HG03039 (cell line): Measurements from ENCODE around the gene AMPD3.

Source experiments
- ATAC-seq: cut with Tn5 transposase; IDR thresholded peaks from one replicate; pipeline ENCODE4 v1.9.1; 2021; ENCODE audit warnings: mild to moderate bottlenecking, moderate library complexity; ENCODE audit not compliant: unreplicated experiment

AMPD3 gene

GRCh38 chr11:10486161-10486840 is 31.2 kb downstream of the AMPD3 start:
- ATAC-seq = no peak

DNA sequence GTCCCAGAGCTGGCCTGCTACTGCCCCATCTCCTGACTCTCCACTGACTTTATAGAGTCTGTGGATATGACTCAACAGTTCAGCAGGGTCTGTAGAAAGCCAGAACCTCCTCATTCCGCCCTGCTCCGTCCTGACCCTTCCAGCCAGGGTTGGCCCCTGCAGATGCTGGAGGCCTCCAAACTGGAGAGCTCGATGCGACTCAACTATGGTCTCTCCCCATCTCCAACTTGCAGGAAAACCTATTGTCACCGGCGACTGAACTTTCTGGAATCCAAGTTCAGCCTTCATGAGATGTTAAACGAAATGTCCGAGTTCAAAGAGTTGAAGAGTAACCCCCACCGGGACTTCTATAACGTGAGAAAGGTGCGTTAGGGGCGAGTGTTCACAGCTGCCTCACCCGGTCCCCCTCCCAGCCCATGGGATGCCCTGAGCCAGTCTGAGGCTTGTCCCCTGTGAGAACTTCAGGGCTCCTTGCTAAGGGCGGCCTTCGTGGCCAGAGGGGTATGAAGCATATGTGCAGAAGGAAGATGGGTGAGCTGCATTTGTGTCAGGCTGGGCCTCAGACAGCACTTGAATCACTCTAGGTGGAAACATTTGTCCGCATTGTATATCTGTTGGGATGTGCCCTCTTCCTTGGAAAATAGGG is 32.1 kb downstream of the AMPD3 start:
- no peak for ATAC-seq

DNA sequence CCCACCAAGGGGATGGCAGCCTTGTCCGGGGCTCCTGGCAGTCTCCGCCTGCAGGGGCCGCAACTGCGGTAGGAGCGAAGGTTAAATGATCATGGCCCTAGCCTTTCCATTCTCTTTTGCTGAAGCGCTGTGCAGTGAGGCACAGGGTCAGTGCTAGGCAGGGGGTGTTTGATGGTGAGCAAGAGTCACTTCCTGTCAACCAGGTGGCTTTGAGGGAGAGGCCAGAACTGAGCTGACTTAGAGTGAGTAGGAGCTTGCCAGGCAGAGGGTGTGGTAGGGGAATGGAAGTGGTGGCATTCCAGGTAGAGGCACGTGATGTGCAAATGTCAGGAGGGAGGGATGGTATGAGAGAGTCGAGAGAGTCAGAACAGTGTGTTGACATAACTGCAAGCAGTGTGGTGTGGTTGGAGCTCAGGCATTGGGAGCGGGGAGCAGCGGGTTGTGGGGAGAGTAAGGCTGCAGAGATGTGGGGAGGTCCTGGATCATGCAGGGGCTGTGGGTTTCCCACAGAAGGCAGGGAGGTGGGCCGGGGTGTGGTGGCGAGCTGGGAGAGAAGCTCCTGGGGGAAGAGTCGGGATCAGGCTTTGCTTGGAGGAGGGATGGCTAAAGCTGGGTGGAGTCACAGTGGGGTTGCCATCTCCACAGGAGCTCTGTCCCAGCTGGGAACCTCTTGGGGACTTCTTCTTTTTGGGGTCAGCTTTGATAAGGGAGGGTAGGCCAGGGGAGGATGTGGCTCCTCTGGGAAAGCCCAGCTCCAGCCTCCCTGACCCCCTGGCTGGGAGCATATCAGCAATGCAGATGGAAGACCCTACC is 33.3 kb downstream of the AMPD3 start:
- ATAC-seq = no peak

- ATAC-seq = no peak
Observed at GRCh38 chr11:10488934-10489691, 34.0 kb downstream of the AMPD3 start.

- no peak for ATAC-seq
Observed at GRCh38 chr11:10490032-10490397, 35.0 kb downstream of the AMPD3 start.

DNA sequence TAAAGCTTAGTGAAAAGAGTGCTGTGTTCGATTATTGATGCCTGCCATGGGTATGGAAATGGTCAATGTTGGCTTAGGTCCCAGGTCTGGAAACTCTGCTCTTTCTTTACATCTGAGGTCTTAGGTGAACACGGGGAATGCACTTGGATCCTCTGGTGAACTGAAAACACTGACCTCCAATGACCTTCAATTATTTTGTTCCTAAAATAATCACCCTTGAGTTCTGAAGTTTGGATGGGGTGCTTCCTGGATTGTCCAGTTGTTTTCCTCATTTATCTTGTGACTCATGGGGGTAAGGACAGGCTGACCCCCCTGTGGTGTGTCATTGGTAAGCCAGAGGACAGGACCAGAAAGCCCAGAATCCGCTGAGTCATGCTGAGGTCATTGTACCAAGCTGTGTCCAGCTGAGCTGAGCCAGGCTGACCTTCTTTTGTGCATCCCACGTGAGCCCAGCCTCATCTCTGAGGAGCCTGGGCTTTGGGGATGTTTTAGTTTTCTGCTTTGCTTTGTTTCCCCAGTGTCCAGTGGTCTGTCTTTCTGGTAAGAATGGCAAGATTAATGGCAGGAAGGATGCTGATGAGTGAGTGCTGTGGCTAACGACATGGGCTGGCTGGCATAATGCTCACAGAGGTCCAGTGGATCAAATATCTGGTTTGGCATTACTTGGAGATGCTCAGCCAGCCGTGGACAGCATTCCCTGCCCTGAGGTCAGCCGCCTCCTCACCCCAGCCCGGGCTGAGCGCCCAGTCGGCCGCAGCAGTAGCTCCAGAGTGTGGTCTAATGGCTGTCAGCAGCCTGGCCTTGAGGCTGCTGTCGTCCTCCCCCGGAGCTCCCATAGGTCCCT is 35.6 kb downstream of the AMPD3 start:
- ATAC-seq = no peak

DNA sequence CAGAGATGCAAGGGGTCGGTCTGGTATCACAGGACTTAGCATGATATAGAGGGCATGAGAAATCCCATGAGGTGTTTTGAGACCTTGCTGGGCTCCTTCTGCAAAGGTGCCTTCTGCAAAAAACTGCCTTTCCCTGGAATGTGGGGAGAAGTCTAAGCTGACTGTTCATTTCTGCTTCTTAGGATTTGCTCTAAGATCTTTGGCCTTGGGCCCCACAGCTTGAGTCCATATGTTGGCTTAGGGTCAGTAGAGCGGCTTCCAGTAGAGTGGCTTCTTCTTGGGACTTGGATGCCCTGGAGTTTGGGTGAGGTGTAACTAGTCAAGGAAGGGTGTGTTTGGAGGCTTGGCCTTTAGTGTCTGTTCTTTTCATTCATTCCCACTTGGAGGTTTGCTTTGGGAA is 37.0 kb downstream of the AMPD3 start:
- no peak for ATAC-seq

DNA sequence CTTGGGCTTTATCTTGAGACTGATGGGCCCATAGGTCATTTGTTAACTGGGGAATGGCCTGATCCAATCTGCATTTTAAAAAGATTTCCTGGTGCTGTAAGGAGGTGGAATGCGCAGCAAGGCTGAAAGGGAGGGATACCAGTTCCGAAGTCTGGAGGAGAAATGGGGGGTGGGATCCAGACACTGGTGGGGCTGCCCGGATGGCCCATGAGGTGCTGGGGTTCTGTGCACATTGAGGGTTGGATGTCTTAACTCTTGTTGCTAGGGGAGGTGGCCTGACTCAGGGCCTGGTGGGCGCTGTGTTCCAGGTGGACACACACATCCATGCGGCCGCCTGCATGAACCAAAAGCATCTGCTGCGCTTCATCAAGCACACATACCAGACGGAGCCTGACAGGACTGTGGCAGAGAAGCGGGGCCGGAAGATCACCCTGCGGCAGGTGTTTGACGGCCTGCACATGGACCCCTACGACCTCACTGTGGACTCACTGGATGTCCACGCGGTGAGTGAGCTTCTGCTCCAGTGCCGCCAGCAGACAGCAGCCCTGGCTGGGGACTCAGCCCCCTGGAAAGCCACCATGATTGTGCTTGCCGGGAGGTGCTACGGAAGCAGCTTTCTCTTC is 38.1 kb downstream of the AMPD3 start:
- ATAC-seq = no peak

DNA sequence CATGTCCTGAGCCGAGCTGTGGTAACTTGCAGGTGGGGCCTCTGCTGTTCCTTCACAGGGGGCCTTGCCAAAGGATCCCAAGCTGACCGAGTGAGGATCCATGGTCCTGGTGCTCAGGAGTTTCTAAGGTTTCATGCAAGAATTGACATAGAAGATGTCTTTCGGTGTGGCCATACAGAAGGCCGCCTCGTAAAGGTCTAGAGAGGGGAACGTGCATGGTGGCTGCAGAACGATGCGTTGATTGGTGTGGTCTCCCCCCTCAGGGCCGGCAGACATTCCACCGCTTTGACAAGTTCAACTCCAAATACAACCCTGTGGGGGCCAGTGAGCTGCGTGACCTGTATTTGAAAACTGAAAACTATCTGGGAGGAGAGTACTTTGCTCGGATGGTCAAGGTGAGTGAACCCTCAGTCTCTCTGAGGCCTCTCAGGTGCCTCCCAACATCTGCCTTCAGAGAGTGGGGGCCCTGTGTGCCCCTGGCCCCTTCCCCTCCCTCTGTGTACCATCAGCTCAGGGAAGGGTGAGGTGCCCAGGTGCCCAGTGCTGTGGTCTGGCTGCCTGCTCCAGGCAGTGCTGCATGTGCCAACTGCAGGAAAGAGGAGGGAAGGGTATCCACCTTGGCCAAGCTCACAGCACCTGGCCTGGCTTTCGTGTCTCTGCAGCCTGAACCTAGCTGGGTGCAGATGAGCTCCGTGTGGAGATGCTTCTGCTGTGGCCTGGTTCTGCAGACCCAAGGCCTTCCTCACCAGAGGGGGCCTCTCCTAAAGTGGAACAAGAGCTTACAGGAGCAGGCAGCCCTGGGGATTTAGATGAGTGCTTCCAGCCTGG is 39.8 kb downstream of the AMPD3 start:
- no peak for ATAC-seq

GRCh38 chr11:10495464-10495786 is 40.4 kb downstream of the AMPD3 start:
- ATAC-seq = no peak

DNA sequence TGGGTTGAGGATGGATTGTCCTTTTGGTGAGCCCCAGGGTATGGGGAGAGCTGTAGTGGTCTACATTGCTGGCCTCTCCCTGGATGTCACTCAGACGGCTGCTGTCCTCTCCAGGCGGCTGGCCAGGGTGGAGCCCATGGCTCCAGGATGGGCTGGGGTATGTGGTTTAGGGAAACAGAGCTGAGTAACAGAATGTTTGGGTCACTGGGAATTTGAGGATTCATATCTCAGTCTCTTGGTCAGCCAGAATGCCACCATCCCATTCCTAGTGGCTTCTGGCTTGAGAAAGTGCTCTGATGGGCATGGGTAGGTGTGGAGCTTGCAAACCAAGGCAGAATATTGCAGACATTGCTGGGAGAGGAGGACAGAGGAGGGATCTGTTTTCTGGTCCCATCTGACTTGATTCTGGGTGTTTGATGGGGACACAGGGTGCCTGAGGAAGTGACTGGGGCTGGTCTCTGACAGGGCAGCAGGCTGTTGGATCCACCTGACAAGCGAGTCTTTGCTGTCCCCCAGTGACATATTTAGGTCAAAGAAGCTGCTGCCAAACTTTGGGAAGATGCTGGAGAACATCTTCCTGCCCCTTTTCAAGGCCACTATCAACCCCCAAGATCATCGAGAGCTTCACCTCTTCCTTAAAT is 41.4 kb downstream of the AMPD3 start:
- no peak for ATAC-seq

GRCh38 chr11:10497371-10498021 is 42.4 kb downstream of the AMPD3 start:
- no peak for ATAC-seq

- no peak for ATAC-seq
Observed at GRCh38 chr11:10498022-10498400, 42.9 kb downstream of the AMPD3 start.

- ATAC-seq = no peak
Observed at GRCh38 chr11:10498426-10499250, 43.6 kb downstream of the AMPD3 start.

DNA sequence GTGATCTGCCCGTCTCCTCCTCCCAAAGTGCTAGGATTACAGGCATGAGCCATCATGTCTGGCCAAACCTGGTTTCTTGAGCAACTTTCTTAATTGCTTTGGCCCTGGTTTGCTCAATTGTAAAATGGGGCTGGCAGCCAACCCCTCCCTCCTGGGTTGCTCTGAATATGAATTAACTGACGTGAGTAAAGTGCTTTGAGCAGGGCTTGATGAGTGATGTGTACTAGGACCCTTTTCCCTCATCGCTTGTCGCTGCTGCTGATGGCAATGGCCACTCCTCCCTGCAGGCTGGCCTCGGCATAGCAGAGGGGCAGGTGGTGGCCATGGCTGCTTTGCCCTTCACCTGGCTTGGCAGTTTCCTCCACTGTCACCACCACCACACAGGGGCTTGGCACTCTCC is 44.4 kb downstream of the AMPD3 start:
- no peak for ATAC-seq

DNA sequence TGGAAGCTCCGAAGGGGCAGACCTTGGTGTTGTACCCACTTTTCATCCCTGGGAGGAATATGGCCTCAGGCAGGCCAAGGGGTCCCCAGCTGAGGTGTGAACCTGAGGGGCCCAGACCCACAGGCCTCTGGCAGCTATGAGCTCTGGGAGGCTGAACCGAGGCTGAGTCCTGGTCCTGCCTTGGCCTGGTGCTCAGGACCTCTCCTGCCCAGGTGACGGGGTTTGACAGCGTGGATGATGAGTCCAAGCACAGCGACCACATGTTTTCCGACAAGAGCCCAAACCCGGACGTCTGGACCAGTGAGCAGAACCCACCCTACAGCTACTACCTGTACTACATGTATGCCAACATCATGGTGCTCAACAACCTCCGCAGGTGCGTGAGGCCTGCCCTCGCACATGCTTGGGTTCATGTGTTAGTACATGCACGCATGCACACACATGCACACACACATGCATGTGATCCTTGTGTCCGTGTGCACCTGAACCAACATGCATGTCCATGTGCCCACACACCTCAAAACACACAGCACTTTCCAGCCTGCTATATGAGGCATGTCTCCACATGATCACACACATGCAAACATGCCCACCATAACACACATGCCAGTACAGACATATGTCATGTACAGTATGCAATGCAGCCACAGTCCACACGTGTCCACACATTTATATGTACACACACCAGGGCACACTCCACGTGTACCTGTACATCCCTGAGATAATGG is 45.0 kb downstream of the AMPD3 start:
- ATAC-seq = no peak
